ENCODE data around the gene ALCAM.

The ALCAM gene

DNA sequence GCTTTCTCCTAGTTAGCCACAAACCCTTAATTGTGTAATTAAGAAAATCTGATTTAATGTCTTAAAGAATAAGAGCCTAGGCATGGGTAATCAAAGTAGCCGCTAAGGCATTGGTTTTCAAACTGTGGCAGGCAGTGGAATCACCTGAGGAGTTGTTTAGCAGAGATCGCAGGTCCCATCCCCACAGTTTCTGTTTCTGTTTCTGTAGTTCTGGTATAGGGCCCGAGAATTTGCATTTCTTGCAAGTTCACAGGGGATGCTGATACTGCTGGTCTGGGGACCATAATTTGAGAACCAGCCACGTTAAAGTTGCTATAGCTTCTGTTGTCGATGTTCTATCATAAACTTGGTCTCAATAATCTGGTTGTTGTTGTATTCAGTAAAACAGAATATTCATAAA, 204.3 kb downstream of the ALCAM start:
- Histone ChIP-seq H3K4me1 (ENCODE audit: control insufficient read depth in 1 of 2, insufficient read depth in 2 of 2, low read length in 2 of 2) (no peaks in the 10 kb centered on the region), H3K4ac (ENCODE audit: low read depth, low read length) (no peak overlapping the region), H2AK5ac (ENCODE audit: low read length) (no peak overlapping the region), H3K9me3 (ENCODE audit: insufficient read depth, low read depth, low read length) (no peaks in the 10 kb centered on the region), H3K14ac (ENCODE audit: low read length) (no peak overlapping the region), H2BK120ac (ENCODE audit: insufficient read depth, low read length, poor library complexity) (no peak overlapping the region), H3K4me2 (ENCODE audit: low read length) (no peak overlapping the region), H3K23ac (ENCODE audit: low read length) (no peak overlapping the region), H2AFZ (ENCODE audit: insufficient read depth, low read length, poor library complexity) (no peak overlapping the region), H3K27me3 (ENCODE audit: insufficient read depth, low read length) (no peaks in the 10 kb centered on the region), H4K91ac (ENCODE audit: low read depth, low read length) (no peak overlapping the region), H3K18ac (ENCODE audit: low read length) (no peak overlapping the region), H2BK12ac (ENCODE audit: low read length) (no peak overlapping the region), H2BK5ac (ENCODE audit: low read depth, low read length, poor library complexity) (no peak overlapping the region), H3K79me2 (ENCODE audit: control insufficient read depth, insufficient read depth, low read length, poor library complexity) (no peaks in the 10 kb centered on the region), H3K27ac (ENCODE audit: low read depth, low read length) (no peak overlapping the region), H4K12ac (ENCODE audit: low read depth, low read length) (no peak overlapping the region), H3K36me3 (ENCODE audit: control insufficient read depth in 1 of 2, insufficient read depth in 2 of 2, low read length in 2 of 2) (no peaks in the 10 kb centered on the region), H4K8ac (ENCODE audit: low read depth, low read length) (no peak overlapping the region), H3K79me1 (ENCODE audit: low read length) (no peaks in the 10 kb centered on the region), H3K9ac (ENCODE audit: low read length) (no peak overlapping the region), H3K4me3 (ENCODE audit: low read depth, low read length) (no peak overlapping the region)
- no peak for DNase-seq
- no CpG with 5 or more reads among the region's 5 CpGs for WGBS (ENCODE audit: extremely low coverage, insufficient coverage, insufficient read length)

DNA sequence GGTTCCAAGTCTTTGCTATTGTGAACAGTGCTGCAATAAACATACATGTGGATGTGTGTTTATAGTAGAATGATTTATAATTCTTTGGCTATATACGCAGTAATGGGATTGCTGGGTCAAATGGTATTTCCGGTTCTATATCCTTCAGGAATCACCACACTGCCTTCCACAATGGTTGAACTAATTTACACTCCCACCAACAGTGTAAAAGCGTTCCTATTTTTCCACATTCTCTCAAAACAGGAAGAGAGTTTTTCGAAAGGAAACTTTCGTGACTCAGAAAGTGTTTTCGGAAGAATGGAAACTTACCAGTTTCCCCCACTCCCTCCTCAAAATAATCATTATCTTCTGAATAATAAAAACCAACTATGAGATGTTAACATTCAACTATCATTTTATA, 205.8 kb downstream of the ALCAM start:
- H2AK5ac ChIP-seq (ENCODE audit: low read length), result no peak overlapping the region
- H2BK12ac ChIP-seq (ENCODE audit: low read length), result no peak overlapping the region
- no peaks in the 10 kb centered on the region for H3K79me2 ChIP-seq (ENCODE audit: control insufficient read depth, insufficient read depth, low read length, poor library complexity)
- no CpG with 5 or more reads among the region's 6 CpGs for WGBS (ENCODE audit: extremely low coverage, insufficient coverage, insufficient read length)
- no peak overlapping the region for H3K27ac ChIP-seq (ENCODE audit: low read depth, low read length)
- no peak overlapping the region for H2BK120ac ChIP-seq (ENCODE audit: insufficient read depth, low read length, poor library complexity)
- H3K79me1 ChIP-seq (ENCODE audit: low read length), result no peaks in the 10 kb centered on the region
- H3K14ac ChIP-seq (ENCODE audit: low read length), result no peak overlapping the region
- H3K4ac ChIP-seq (ENCODE audit: low read depth, low read length), result no peak overlapping the region
- no peaks in the 10 kb centered on the region for H3K9me3 ChIP-seq (ENCODE audit: insufficient read depth, low read depth, low read length)
- no peak overlapping the region for H2BK5ac ChIP-seq (ENCODE audit: low read depth, low read length, poor library complexity)
- no peak overlapping the region for H3K9ac ChIP-seq (ENCODE audit: low read length)
- no peak overlapping the region for H3K4me2 ChIP-seq (ENCODE audit: low read length)
- H3K18ac ChIP-seq (ENCODE audit: low read length), result no peak overlapping the region
- no peak overlapping the region for H2AFZ ChIP-seq (ENCODE audit: insufficient read depth, low read length, poor library complexity)
- no peaks in the 10 kb centered on the region for H3K36me3 ChIP-seq (ENCODE audit: control insufficient read depth in 1 of 2, insufficient read depth in 2 of 2, low read length in 2 of 2)
- no peak overlapping the region for H3K23ac ChIP-seq (ENCODE audit: low read length)
- no peak for DNase-seq
- no peaks in the 10 kb centered on the region for H3K27me3 ChIP-seq (ENCODE audit: insufficient read depth, low read length)
- H4K91ac ChIP-seq (ENCODE audit: low read depth, low read length), result no peak overlapping the region
- no peak overlapping the region for H4K8ac ChIP-seq (ENCODE audit: low read depth, low read length)
- no peaks in the 10 kb centered on the region for H3K4me1 ChIP-seq (ENCODE audit: control insufficient read depth in 1 of 2, insufficient read depth in 2 of 2, low read length in 2 of 2)
- no peak overlapping the region for H3K4me3 ChIP-seq (ENCODE audit: low read depth, low read length)
- no peak overlapping the region for H4K12ac ChIP-seq (ENCODE audit: low read depth, low read length)

DNA sequence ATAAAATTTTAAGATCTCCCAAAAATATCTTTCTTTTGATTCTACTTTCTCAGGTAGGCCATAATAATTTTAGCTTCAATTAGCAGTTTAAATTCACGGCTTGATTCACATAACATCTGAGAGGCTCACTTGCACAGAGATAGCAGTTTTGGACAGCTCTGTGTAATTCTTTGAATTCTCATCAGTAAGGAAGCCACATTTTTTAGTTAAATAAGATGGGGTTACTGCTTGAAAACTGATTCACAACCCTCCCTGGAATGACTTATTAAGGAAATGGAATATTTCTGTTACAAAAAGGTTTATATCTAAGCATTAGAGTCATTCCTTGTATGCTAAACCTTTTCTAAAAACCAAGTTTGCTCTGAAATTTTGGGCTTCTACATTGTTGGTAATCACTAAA, 212.7 kb downstream of the ALCAM start:
- H3K9ac ChIP-seq (ENCODE audit: low read length), result no peak overlapping the region
- peaks cover 4% of the 10 kb centered on the region for H3K9me3 ChIP-seq (ENCODE audit: insufficient read depth, low read depth, low read length)
- no CpG with 5 or more reads among the region's 1 CpG for WGBS (ENCODE audit: extremely low coverage, insufficient coverage, insufficient read length)
- no peaks in the 10 kb centered on the region for H3K36me3 ChIP-seq (ENCODE audit: control insufficient read depth in 1 of 2, insufficient read depth in 2 of 2, low read length in 2 of 2)
- H3K18ac ChIP-seq (ENCODE audit: low read length), result no peak overlapping the region
- H3K27me3 ChIP-seq (ENCODE audit: insufficient read depth, low read length), result no peaks in the 10 kb centered on the region
- H4K91ac ChIP-seq (ENCODE audit: low read depth, low read length), result no peak overlapping the region
- H3K4me1 ChIP-seq (ENCODE audit: control insufficient read depth in 1 of 2, insufficient read depth in 2 of 2, low read length in 2 of 2), result no peaks in the 10 kb centered on the region
- no peak overlapping the region for H4K12ac ChIP-seq (ENCODE audit: low read depth, low read length)
- H3K4me3 ChIP-seq (ENCODE audit: low read depth, low read length), result no peak overlapping the region
- DNase-seq, result no peak
- H3K4me2 ChIP-seq (ENCODE audit: low read length), result no peak overlapping the region
- H4K8ac ChIP-seq (ENCODE audit: low read depth, low read length), result no peak overlapping the region
- no peaks in the 10 kb centered on the region for H3K79me2 ChIP-seq (ENCODE audit: control insufficient read depth, insufficient read depth, low read length, poor library complexity)
- no peak overlapping the region for H2BK120ac ChIP-seq (ENCODE audit: insufficient read depth, low read length, poor library complexity)
- no peak overlapping the region for H3K14ac ChIP-seq (ENCODE audit: low read length)
- H2AK5ac ChIP-seq (ENCODE audit: low read length), result no peak overlapping the region
- H2BK5ac ChIP-seq (ENCODE audit: low read depth, low read length, poor library complexity), result no peak overlapping the region
- H3K79me1 ChIP-seq (ENCODE audit: low read length), result no peaks in the 10 kb centered on the region
- no peak overlapping the region for H2AFZ ChIP-seq (ENCODE audit: insufficient read depth, low read length, poor library complexity)
- H3K27ac ChIP-seq (ENCODE audit: low read depth, low read length), result no peak overlapping the region
- H2BK12ac ChIP-seq (ENCODE audit: low read length), result no peak overlapping the region
- H3K4ac ChIP-seq (ENCODE audit: low read depth, low read length), result no peak overlapping the region
- H3K23ac ChIP-seq (ENCODE audit: low read length), result no peak overlapping the region

DNA sequence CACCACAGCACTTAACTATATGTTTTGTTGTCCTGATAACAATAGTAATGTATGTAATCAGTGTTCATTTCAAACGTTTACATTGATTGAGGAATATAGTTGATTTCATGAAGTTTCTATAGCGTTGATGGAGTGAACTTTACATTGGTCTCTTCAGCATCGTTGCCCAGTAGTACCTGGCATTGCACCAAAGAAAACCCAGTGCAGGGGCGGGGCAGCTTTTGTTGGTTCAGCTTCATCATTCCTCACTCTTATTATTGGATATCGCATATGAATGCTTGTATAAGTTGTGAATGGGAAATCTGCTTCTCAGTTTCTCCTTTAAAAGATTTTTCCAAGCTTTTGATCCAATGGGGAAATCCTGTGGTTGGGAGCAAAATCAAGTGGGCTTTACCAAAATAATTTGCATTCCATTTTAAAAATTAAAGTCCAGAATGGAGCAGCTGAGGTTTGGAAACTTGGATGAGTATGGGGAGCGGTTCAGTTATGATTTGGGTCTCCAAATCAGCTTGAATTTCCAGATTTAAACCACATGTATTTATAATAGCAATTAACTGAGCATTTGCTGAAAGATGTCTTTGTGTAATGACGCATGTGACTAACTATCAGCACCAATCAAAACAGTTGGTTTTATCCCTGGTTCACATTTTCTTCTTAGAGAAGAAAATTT, 213.7 kb downstream of the ALCAM start:
- Histone ChIP-seq H3K23ac (ENCODE audit: low read length) (no peak overlapping the region), H3K4me2 (ENCODE audit: low read length) (no peak overlapping the region), H3K14ac (ENCODE audit: low read length) (no peak overlapping the region), H3K18ac (ENCODE audit: low read length) (no peak overlapping the region), H2BK12ac (ENCODE audit: low read length) (no peak overlapping the region), H3K4me3 (ENCODE audit: low read depth, low read length) (no peak overlapping the region), H3K4me1 (ENCODE audit: control insufficient read depth in 1 of 2, insufficient read depth in 2 of 2, low read length in 2 of 2) (no peaks in the 10 kb centered on the region), H3K9me3 (ENCODE audit: insufficient read depth, low read depth, low read length) (peaks cover 5% of the 10 kb centered on the region), H2BK5ac (ENCODE audit: low read depth, low read length, poor library complexity) (no peak overlapping the region), H4K91ac (ENCODE audit: low read depth, low read length) (no peak overlapping the region), H3K9ac (ENCODE audit: low read length) (no peak overlapping the region), H3K4ac (ENCODE audit: low read depth, low read length) (no peak overlapping the region), H4K12ac (ENCODE audit: low read depth, low read length) (no peak overlapping the region), H2AFZ (ENCODE audit: insufficient read depth, low read length, poor library complexity) (no peak overlapping the region), H4K8ac (ENCODE audit: low read depth, low read length) (no peak overlapping the region), H2AK5ac (ENCODE audit: low read length) (no peak overlapping the region), H3K79me2 (ENCODE audit: control insufficient read depth, insufficient read depth, low read length, poor library complexity) (no peaks in the 10 kb centered on the region), H2BK120ac (ENCODE audit: insufficient read depth, low read length, poor library complexity) (no peak overlapping the region), H3K36me3 (ENCODE audit: control insufficient read depth in 1 of 2, insufficient read depth in 2 of 2, low read length in 2 of 2) (no peaks in the 10 kb centered on the region), H3K27ac (ENCODE audit: low read depth, low read length) (no peak overlapping the region), H3K79me1 (ENCODE audit: low read length) (no peaks in the 10 kb centered on the region), H3K27me3 (ENCODE audit: insufficient read depth, low read length) (no peaks in the 10 kb centered on the region)
- no peak for DNase-seq
- WGBS (ENCODE audit: extremely low coverage, insufficient coverage, insufficient read length), result no CpG with 5 or more reads among the region's 7 CpGs

Measured in trophoblast cell (in vitro differentiated cells and primary cell).